WTC11 (cell line): Measurements from ENCODE around the gene OGFR.

ENCODE experiments used
- CREM ChIP-seq: sonication (generic); formaldehyde crosslinking; IDR thresholded peaks from 2 replicates; pipeline ENCODE4 v1.8.1; 2022; ENCODE audit warnings: mild to moderate bottlenecking, missing genetic modification reagents, moderate library complexity
- NR1H2 ChIP-seq: sonication (generic); formaldehyde crosslinking; IDR thresholded peaks from 2 replicates; pipeline ENCODE4 v1.9.0; 2021; ENCODE audit warnings: mild to moderate bottlenecking, moderate library complexity, missing genetic modification reagents
- ZNF121 ChIP-seq: sonication (generic); formaldehyde crosslinking; IDR thresholded peaks from 2 replicates; pipeline ENCODE4 v1.8.0; 2023; ENCODE audit warnings: missing genetic modification reagents
- TF ChIP-seq, protein P1 (sequence below): fragments of 200-600 bp; IDR thresholded peaks from 2 replicates; pipeline ENCODE4 v1.8.0; 2022; ENCODE audit warnings: antibody characterized with exemption
- TF ChIP-seq, protein P2 (sequence below): sonication (generic); formaldehyde crosslinking; IDR thresholded peaks from 2 replicates; pipeline ENCODE4 v1.8.0; 2022; ENCODE audit warnings: mild to moderate bottlenecking, missing genetic modification reagents
- TF ChIP-seq, protein P3 (sequence below): sonication (generic); formaldehyde crosslinking; IDR thresholded peaks from 2 replicates; pipeline ENCODE4 v1.8.1; 2023; ENCODE audit warnings: mild to moderate bottlenecking, moderate library complexity, missing genetic modification reagents

DNA sequence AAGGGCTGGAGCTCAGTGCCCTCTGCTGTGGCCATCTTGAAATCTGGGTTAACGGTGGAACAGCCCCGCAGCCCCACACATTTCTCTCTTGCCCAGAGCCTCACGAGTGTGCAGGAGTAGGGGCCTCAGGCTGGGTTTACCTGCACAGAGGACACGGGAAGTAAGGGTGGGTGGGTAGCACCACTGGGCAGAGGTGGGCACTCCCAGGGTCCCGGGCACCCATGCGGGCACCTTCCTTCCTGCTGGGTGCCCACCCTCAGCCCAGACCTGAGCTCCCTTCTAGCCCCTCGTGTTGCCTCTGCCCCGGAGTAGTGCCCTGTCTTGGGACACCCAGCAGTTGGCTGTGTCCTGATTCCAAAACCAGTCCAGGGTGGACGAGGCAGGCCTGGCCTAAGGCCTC is 23.4 kb downstream of the OGFR start:
- TF ChIP-seq, protein P1, sequence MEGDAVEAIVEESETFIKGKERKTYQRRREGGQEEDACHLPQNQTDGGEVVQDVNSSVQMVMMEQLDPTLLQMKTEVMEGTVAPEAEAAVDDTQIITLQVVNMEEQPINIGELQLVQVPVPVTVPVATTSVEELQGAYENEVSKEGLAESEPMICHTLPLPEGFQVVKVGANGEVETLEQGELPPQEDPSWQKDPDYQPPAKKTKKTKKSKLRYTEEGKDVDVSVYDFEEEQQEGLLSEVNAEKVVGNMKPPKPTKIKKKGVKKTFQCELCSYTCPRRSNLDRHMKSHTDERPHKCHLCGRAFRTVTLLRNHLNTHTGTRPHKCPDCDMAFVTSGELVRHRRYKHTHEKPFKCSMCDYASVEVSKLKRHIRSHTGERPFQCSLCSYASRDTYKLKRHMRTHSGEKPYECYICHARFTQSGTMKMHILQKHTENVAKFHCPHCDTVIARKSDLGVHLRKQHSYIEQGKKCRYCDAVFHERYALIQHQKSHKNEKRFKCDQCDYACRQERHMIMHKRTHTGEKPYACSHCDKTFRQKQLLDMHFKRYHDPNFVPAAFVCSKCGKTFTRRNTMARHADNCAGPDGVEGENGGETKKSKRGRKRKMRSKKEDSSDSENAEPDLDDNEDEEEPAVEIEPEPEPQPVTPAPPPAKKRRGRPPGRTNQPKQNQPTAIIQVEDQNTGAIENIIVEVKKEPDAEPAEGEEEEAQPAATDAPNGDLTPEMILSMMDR, result no peak
- TF ChIP-seq NR1H2 (no peak), ZNF121 (CRISPR knock-in tag) (no peak), CREM (CRISPR knock-in tag) (no peak)
- TF ChIP-seq, protein P2, sequence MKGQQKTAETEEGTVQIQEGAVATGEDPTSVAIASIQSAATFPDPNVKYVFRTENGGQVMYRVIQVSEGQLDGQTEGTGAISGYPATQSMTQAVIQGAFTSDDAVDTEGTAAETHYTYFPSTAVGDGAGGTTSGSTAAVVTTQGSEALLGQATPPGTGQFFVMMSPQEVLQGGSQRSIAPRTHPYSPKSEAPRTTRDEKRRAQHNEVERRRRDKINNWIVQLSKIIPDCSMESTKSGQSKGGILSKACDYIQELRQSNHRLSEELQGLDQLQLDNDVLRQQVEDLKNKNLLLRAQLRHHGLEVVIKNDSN (CRISPR knock-in tag), result no peak
- TF ChIP-seq, protein P3, sequence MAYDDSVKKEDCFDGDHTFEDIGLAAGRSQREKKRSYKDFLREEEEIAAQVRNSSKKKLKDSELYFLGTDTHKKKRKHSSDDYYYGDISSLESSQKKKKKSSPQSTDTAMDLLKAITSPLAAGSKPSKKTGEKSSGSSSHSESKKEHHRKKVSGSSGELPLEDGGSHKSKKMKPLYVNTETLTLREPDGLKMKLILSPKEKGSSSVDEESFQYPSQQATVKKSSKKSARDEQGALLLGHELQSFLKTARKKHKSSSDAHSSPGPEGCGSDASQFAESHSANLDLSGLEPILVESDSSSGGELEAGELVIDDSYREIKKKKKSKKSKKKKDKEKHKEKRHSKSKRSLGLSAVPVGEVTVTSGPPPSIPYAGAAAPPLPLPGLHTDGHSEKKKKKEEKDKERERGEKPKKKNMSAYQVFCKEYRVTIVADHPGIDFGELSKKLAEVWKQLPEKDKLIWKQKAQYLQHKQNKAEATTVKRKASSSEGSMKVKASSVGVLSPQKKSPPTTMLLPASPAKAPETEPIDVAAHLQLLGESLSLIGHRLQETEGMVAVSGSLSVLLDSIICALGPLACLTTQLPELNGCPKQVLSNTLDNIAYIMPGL, result no peak
